Osteoblast (primary cell): ENCODE data around the gene XG. TPM values are rescaled to one million over a fixed set of nuclear protein-coding genes. Genes with fewer than 3 reads are reported as not detected.

Experiments used
- DNase-seq: peaks from one replicate; pipeline ENCODE4 v3.0.0; 2011; ENCODE audit warnings: low spot score, mixed read lengths; ENCODE audit not compliant: insufficient read length; ENCODE audit errors: missing footprints
- H2AFZ ChIP-seq: 2 replicates; pipeline ENCODE4 v1.6.0; 2011; ENCODE audit warnings: mild to moderate bottlenecking, low read length
- H3K27ac ChIP-seq: 2 replicates; pipeline ENCODE4 v1.5.1; 2011; ENCODE audit warnings: mild to moderate bottlenecking, low read depth, low read length, moderate library complexity
- H3K27me3 ChIP-seq: 2 replicates; pipeline ENCODE4 v1.6.0; 2012; ENCODE audit warnings: mild to moderate bottlenecking, control low read depth, inconsistent platforms, low read length, moderate library complexity; ENCODE audit not compliant: insufficient read depth
- H3K36me3 ChIP-seq: 2 replicates; pipeline ENCODE4 v1.5.1; 2011; ENCODE audit warnings: mild to moderate bottlenecking, low read length, control low read depth, moderate library complexity; ENCODE audit not compliant: insufficient read depth
- H3K4me1 ChIP-seq: 2 replicates; pipeline ENCODE4 v1.5.1; 2011; ENCODE audit warnings: mild to moderate bottlenecking, low read length, control low read depth, moderate library complexity; ENCODE audit not compliant: insufficient read depth
- H3K4me2 ChIP-seq: 2 replicates; pipeline ENCODE4 v1.6.0; 2011; ENCODE audit warnings: mild to moderate bottlenecking, low read length; ENCODE audit not compliant: insufficient read depth
- H3K4me3 ChIP-seq: fragments of 200-600 bp; sonication (generic); 3 replicates; pipeline ENCODE4 v1.5.1; 2012; ENCODE audit warnings: mild to moderate bottlenecking, low read length, inconsistent platforms; ENCODE audit not compliant: insufficient read depth
- H3K79me2 ChIP-seq: 2 replicates; pipeline ENCODE4 v1.6.0; 2012; ENCODE audit warnings: mild to moderate bottlenecking, low read length, control low read depth, inconsistent platforms; ENCODE audit not compliant: insufficient read depth
- H3K9me3 ChIP-seq: 2 replicates; pipeline ENCODE4 v1.5.1; 2011; ENCODE audit warnings: low read depth, low read length, control low read depth
- H4K20me1 ChIP-seq: 2 replicates; pipeline ENCODE4 v1.6.0; 2012; ENCODE audit warnings: mild to moderate bottlenecking, low read length, control low read depth; ENCODE audit not compliant: insufficient read depth
- CTCF ChIP-seq: IDR thresholded peaks from 2 replicates; pipeline ENCODE4 v1.5.1; 2011; ENCODE audit warnings: mild to moderate bottlenecking, low read depth, low read length, moderate library complexity; ENCODE audit errors: extremely low read depth
- total RNA-seq: library from RNA; depleted of rRNA; stranded (reverse); fragments of >200 nt; gene quantifications from 2 replicates; pipeline ENCODE4 v1.2.3, GENCODE V29; 2012

Gene XG
- total RNA-seq, 1 donor = 4.0 TPM

- no peaks in the 10 kb centered on the region for H3K36me3 ChIP-seq
- H3K9me3 ChIP-seq = no peaks in the 10 kb centered on the region
- H3K79me2 ChIP-seq = no peaks in the 10 kb centered on the region
- no peaks in the 10 kb centered on the region for H3K4me1 ChIP-seq
- H3K4me2 ChIP-seq = no peak overlapping the region
- peaks cover 16% of the 10 kb centered on the region for H3K27me3 ChIP-seq
- no peak for TF ChIP-seq CTCF
- no peaks in the 10 kb centered on the region for H4K20me1 ChIP-seq
- no peak overlapping the region for H3K27ac ChIP-seq
- DNase-seq = no peak
- H3K4me3 ChIP-seq = no peak overlapping the region
- no peak overlapping the region for H2AFZ ChIP-seq
These were observed 33.7 kb downstream of the XG start for GRCh38 chrX:2785538-2785937.

- H3K27ac ChIP-seq = no peak overlapping the region
- no peaks in the 10 kb centered on the region for H3K79me2 ChIP-seq
- H2AFZ ChIP-seq = no peak overlapping the region
- no peak overlapping the region for H3K4me3 ChIP-seq
- H3K4me2 ChIP-seq = no peak overlapping the region
- H3K4me1 ChIP-seq = no peaks in the 10 kb centered on the region
- H3K36me3 ChIP-seq = no peaks in the 10 kb centered on the region
- H3K9me3 ChIP-seq = no peaks in the 10 kb centered on the region
- H4K20me1 ChIP-seq = no peaks in the 10 kb centered on the region
- no peak for DNase-seq
- H3K27me3 ChIP-seq = peaks cover 14% of the 10 kb centered on the region
- TF ChIP-seq CTCF = no peak
These were observed 37.1 kb downstream of the XG start for GRCh38 chrX:2788980-2789379.

- no peaks in the 10 kb centered on the region for H3K9me3 ChIP-seq
- H3K79me2 ChIP-seq = no peaks in the 10 kb centered on the region
- H3K27me3 ChIP-seq = peaks cover 14% of the 10 kb centered on the region
- H2AFZ ChIP-seq = no peak overlapping the region
- peak; percentile 53 for DNase-seq
- no peak overlapping the region for H3K4me3 ChIP-seq
- no peaks in the 10 kb centered on the region for H4K20me1 ChIP-seq
- H3K4me2 ChIP-seq = no peak overlapping the region
- H3K27ac ChIP-seq = no peak overlapping the region
- H3K36me3 ChIP-seq = no peaks in the 10 kb centered on the region
- no peaks in the 10 kb centered on the region for H3K4me1 ChIP-seq
- no peak for TF ChIP-seq CTCF
These were observed 37.7 kb downstream of the XG start for GRCh38 chrX:2789569-2789968.

GRCh38 chrX:2793752-2794151 is 41.9 kb downstream of the XG start:
- no peak for DNase-seq
- Histone ChIP-seq H3K4me1 (no peaks in the 10 kb centered on the region), H3K27ac (no peak overlapping the region), H3K36me3 (no peaks in the 10 kb centered on the region), H3K79me2 (no peaks in the 10 kb centered on the region), H3K4me3 (no peak overlapping the region), H3K27me3 (peaks cover 14% of the 10 kb centered on the region), H4K20me1 (no peaks in the 10 kb centered on the region), H3K9me3 (no peaks in the 10 kb centered on the region), H2AFZ (no peak overlapping the region), H3K4me2 (no peak overlapping the region)
- no peak for TF ChIP-seq CTCF
